Activated CD4-positive, alpha-beta T cell treated with anti-CD3 and anti-CD28 coated beads for 36 hours (primary cell): Measurements from ENCODE around the gene HCN3. TPM values are rescaled to one million over a fixed set of nuclear protein-coding genes. Genes with fewer than 3 reads are reported as not detected.
"Not testable (repeated sequence)": the region's sequence is repeated elsewhere in the genome, so short reads cannot be mapped to it uniquely, and the experiment has no call there.

ENCODE experiments used
- ATAC-seq: fragments of 200-7000 bp; cut with Tn5 transposase; one replicate; pipeline ENCODE4 v1.10.0; 2021; ENCODE audit warnings: mild to moderate bottlenecking, moderate library complexity
- CTCF ChIA-PET: fragments of 350-600 bp; sonication (Branson Sonifier 250); formaldehyde crosslinking; loops from one replicate; lab custom pipeline; 2021; ENCODE audit warnings: antibody characterized with exemption; lab: Charles Lee
- POLR2A ChIA-PET: fragments of 350-600 bp; sonication (Branson Sonifier 250); formaldehyde crosslinking; loops from one replicate; lab custom pipeline; 2021; ENCODE audit warnings: antibody characterized with exemption, inconsistent platforms; lab: Charles Lee
- DNase-seq: peaks from one replicate; pipeline ENCODE4 v3.0.0-alpha.2; 2020
- H3K27ac Mint-ChIP-seq: one replicate; pipeline ENCODE4 v1.8.0; 2021; ENCODE audit warnings: mixed read lengths
- H3K27me3 Mint-ChIP-seq: one replicate; pipeline ENCODE4 v1.8.0; 2021; ENCODE audit warnings: mixed read lengths
- H3K36me3 Mint-ChIP-seq: one replicate; pipeline ENCODE4 v1.8.0; 2021; ENCODE audit warnings: low read depth, mixed read lengths
- H3K4me1 Mint-ChIP-seq: one replicate; pipeline ENCODE4 v1.8.0; 2021; ENCODE audit warnings: mixed read lengths
- H3K4me3 Mint-ChIP-seq: one replicate; pipeline ENCODE4 v1.8.0; 2021; ENCODE audit warnings: mild to moderate bottlenecking, moderate library complexity, mixed read lengths
- H3K9me3 Mint-ChIP-seq: one replicate; pipeline ENCODE4 v1.8.0; 2021; ENCODE audit warnings: low read depth, mixed read lengths
- intact Hi-C, 2 experiments: fragments of 100-400 bp; cut with DNase I in 1 of 2; cut with micrococcal nuclease in 1 of 2; formaldehyde crosslinking; loops; one replicate each; pipeline versions ENCODE4 v1.14.2 to v1.15.1; 2022 to 2024; cut with DNase I, micrococcal nuclease
- total RNA-seq, 2 experiments: library from RNA; stranded (reverse); gene quantifications; one replicate each; pipeline ENCODE4 v1.2.3, GENCODE V29; 2021

HCN3 gene
- total RNA-seq, 2 experiments from 2014 or later: 1.9 to 2.3 TPM

DNA sequence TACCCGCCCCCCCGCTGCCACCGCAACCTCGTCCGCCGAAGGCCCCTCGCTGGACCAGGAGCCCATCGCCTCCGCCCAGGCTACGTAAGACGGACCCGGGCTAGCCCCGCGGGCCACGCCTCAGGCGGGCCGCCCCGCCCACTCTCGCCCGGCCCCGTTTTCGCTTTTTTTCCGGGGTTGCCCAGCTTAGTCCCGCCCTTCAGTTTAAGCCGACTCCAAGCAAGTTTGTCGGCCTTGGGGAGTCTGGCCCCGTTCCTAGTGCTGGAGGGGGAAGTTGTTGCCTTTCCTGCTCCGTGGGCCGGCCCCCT lies 46.4 kb downstream of the HCN3 start:
- Mint-ChIP-seq H3K36me3 (peaks cover 17% of the 10 kb centered on the region), H3K9me3 (no peaks in the 10 kb centered on the region), H3K4me3 (peak overlapping the region; percentile 76), H3K27me3 (no peaks in the 10 kb centered on the region), H3K27ac (peak overlapping the region; percentile 45), H3K4me1 (peaks cover 42% of the 10 kb centered on the region)
- intact Hi-C loops: loop anchor here (1.0 to 10.0 kb wide), 18 partner anchors 15 to 654 kb away; partner anchors contain the start of genes CLK2 (in 2 of the 2), FDPS (in 2 of the 2), HCN3 (in 2 of the 2) and MTX1 (in 2 of the 2)
- peak; percentile 56 for ATAC-seq
- ChIA-PET POLR2A (interaction anchor here (0.6 to 1.2 kb wide), 5 partner anchors 16 to 136 kb away, joined by 3 to 4 read pairs (median 3); partner anchors contain the start of gene CLK2), CTCF (interaction anchor here (0.5 to 6.1 kb wide), 18 partner anchors 9 to 653 kb away, joined by 3 to 79 read pairs (median 6); partner anchors contain the start of genes CLK2, ENTREP3, FDPS and MTX1)
- DNase-seq: peak; percentile 90

GRCh38 chr1:155324037-155324716 lies 46.9 kb downstream of the HCN3 start:
- POLR2A ChIA-PET: interaction anchor here (0.6 to 1.1 kb wide), 3 partner anchors 16 to 63 kb away, joined by 3 to 4 read pairs (median 4); no protein-coding TSS in a partner anchor
- intact Hi-C loops: loop anchor here (1.0 to 10.0 kb wide), 11 partner anchors 62 to 653 kb away; partner anchors contain the start of genes MTX1 (in 2 of the 2), ARHGEF2 (in 1 of the 2), DAP3 (in 1 of the 2) and ENTREP3 (in 1 of the 2)
- peak; percentile 81 for ATAC-seq
- no peaks in the 10 kb centered on the region for H3K9me3 Mint-ChIP-seq
- peak overlapping the region; percentile 76 for H3K4me3 Mint-ChIP-seq
- H3K27me3 Mint-ChIP-seq: no peaks in the 10 kb centered on the region
- peak; percentile 95 for DNase-seq
- H3K4me1 Mint-ChIP-seq: peaks cover 39% of the 10 kb centered on the region
- CTCF ChIA-PET: interaction anchor here (0.5 to 6.1 kb wide), 20 partner anchors 9 to 1095 kb away, joined by 3 to 79 read pairs (median 6); partner anchors contain the start of genes CLK2, ENTREP3, FDPS and MTX1
- H3K27ac Mint-ChIP-seq: peak overlapping the region; percentile 45
- H3K36me3 Mint-ChIP-seq: peaks cover 12% of the 10 kb centered on the region

DNA sequence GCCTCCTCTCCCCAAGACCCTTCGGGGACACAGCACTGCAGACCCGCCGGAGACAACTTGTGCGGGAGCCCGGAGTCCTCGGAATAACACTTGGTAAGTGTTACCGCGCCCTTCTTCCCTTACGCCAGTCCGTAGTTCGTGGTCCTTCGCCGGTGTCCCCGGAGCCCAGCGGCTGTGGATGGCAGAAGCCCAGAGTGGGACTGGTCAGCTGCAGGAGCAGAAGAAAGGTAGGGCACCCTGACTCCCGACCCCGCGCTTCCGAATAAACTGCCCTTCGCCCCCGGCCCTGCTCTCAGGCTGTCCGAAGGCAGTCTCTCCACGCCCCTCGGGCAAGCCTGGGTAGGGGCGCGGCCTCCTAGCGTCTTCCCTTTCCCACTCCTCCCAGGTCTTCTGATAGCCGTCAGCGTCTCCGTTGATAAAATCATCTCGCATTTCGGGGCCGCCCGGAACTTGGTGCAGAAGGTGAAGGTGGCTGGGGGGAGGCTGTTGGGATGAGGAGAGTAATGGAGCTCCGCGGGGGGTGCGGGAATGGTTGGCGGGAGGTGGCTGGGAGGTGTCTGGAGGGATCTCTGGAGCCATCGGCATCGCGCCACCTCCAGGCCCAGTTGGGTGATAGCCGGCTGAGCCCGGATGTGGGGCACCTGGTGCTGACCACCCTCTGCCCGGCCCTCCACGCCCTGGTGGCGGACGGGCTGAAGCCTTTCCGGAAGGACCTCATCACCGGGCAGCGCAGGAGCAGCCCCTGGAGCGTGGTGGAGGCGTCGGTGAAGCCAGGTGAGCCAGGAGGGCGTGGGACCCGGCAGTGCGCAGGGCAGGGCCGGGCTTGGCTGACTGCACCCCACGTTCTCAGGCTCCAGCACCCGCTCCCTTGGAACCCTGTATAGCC lies 47.7 kb downstream of the HCN3 start:
- peaks cover 33% of the 10 kb centered on the region for H3K4me1 Mint-ChIP-seq
- H3K27ac Mint-ChIP-seq: no peak overlapping the region
- H3K4me3 Mint-ChIP-seq: peak overlapping the region; percentile 76
- peaks cover 9% of the 10 kb centered on the region for H3K36me3 Mint-ChIP-seq
- no peak for ATAC-seq
- H3K27me3 Mint-ChIP-seq: no peaks in the 10 kb centered on the region
- H3K9me3 Mint-ChIP-seq: no peaks in the 10 kb centered on the region
- CTCF ChIA-PET: interaction anchor here (0.6 to 6.1 kb wide), 6 partner anchors 14 to 1094 kb away, joined by 3 to 79 read pairs (median 4); no protein-coding TSS in a partner anchor
- intact Hi-C loops: loop anchor here (1.0 to 10.0 kb wide), 11 partner anchors 63 to 652 kb away; partner anchors contain the start of genes MTX1 (in 2 of the 2), ARHGEF2 (in 1 of the 2), DAP3 (in 1 of the 2) and ENTREP3 (in 1 of the 2)
- POLR2A ChIA-PET: no interaction called here
- DNase-seq: peak; percentile 47

- ChIA-PET POLR2A (no interaction called here), CTCF (interaction anchor here (6.1 kb wide), 1 partner anchor 75 kb away, joined by 79 read pairs; no protein-coding TSS in a partner anchor)
- H3K36me3 Mint-ChIP-seq: peaks cover 10% of the 10 kb centered on the region
- intact Hi-C loops: loop anchor here in 1 of 2 experiments (10.0 kb wide), 1 partner anchor 269 kb away; no protein-coding TSS in a partner anchor
- DNase-seq (no peak), ATAC-seq (no peak)
- H3K9me3 Mint-ChIP-seq: no peaks in the 10 kb centered on the region
- peak overlapping the region; percentile 76 for H3K4me3 Mint-ChIP-seq
- H3K27ac Mint-ChIP-seq: no peak overlapping the region
- no peaks in the 10 kb centered on the region for H3K27me3 Mint-ChIP-seq
- H3K4me1 Mint-ChIP-seq: peaks cover 27% of the 10 kb centered on the region
Measured at GRCh38 chr1:155325603-155325893, 48.3 kb downstream of the HCN3 start.

DNA sequence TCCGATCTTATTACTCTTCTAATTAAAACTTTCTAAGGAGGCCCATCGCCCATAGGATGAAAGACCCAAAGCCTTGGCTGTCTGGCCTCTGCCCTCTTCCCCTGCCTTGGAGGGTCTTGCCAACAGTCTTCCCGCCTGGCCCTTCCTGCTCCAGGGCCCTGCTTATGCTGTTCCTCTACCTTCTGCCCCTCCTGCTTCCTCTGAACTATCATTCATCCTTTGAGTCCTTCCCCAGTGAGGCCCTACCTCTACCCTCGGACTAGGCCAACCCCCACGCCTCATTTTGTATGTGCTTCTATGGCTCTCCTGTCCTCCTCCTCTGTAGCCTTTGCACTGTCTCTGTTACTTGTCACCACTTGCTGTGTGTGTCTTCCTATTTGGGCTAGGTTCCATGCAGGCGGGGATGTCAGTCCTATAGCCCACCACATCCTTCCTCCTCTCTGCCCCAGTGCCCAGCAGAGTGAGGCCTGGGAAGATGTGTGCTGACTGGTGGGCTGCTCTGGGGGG lies 48.8 kb downstream of the HCN3 start:
- ATAC-seq: no peak
- Mint-ChIP-seq H3K4me3 (peak overlapping the region; percentile 76), H3K4me1 (peaks cover 23% of the 10 kb centered on the region), H3K36me3 (peaks cover 13% of the 10 kb centered on the region), H3K9me3 (no peaks in the 10 kb centered on the region), H3K27ac (no peak overlapping the region), H3K27me3 (no peaks in the 10 kb centered on the region)
- peak; percentile 6 for DNase-seq
- POLR2A ChIA-PET: no interaction called here
- CTCF ChIA-PET: interaction anchor here (1.0 kb wide), 1 partner anchor 75 kb away, joined by 3 read pairs; no protein-coding TSS in a partner anchor
- intact Hi-C loops: loop anchor here in 1 of 2 experiments (10.0 kb wide), 1 partner anchor 269 kb away; no protein-coding TSS in a partner anchor

DNA sequence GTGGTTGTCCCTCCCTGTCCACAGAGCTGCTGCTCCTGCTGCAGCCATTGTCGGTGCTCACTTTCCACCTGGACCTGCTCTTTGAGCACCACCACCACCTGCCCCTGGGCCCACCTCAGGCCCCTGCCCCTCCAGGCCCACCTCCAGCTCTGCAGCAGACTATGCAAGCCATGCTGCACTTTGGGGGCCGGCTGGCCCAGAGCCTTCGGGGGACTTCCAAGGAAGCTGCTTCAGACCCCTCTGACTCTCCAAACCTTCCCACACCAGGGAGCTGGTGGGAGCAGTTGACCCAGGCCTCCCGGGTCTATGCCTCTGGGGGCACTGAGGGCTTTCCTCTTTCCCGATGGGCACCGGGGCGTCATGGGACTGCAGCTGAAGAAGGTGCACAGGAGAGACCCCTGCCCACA lies 49.4 kb downstream of the HCN3 start:
- DNase-seq (no peak), ATAC-seq (no peak)
- peaks cover 14% of the 10 kb centered on the region for H3K36me3 Mint-ChIP-seq
- H3K9me3 Mint-ChIP-seq: no peaks in the 10 kb centered on the region
- ChIA-PET POLR2A (no interaction called here), CTCF (interaction anchor here (1.0 kb wide), 1 partner anchor 76 kb away, joined by 3 read pairs; no protein-coding TSS in a partner anchor)
- intact Hi-C loops: loop anchor here in 1 of 2 experiments (10.0 kb wide), 1 partner anchor 268 kb away; no protein-coding TSS in a partner anchor
- no peaks in the 10 kb centered on the region for H3K27me3 Mint-ChIP-seq
- H3K27ac Mint-ChIP-seq: no peak overlapping the region
- no peak overlapping the region for H3K4me3 Mint-ChIP-seq
- peaks cover 18% of the 10 kb centered on the region for H3K4me1 Mint-ChIP-seq

DNA sequence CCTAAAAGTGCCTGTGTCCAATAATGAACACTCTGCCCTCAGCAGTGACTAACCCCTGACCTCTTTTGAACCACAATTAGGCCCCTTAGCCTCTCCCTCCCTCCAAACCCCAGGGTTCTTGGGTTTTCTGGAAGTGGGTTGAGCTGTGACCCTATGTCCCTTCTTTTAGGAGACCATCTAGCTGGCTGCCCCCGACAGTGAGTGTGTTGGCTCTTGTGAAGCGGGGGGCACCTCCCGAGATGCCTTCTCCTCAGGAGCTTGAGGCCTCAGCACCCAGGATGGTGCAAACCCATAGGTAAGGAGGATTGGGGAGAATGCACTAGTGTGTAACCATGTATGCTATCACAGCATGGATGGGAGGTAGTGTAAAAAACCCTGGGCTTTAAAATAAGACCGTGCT lies 50.7 kb downstream of the HCN3 start:
- H3K27ac Mint-ChIP-seq: no peak overlapping the region
- H3K36me3 Mint-ChIP-seq: peaks cover 14% of the 10 kb centered on the region
- H3K4me1 Mint-ChIP-seq: peaks cover 8% of the 10 kb centered on the region
- DNase-seq (no peak), ATAC-seq (no peak)
- no peaks in the 10 kb centered on the region for H3K27me3 Mint-ChIP-seq
- no peaks in the 10 kb centered on the region for H3K9me3 Mint-ChIP-seq
- CTCF ChIA-PET: interaction anchor here (0.6 to 1.8 kb wide), 4 partner anchors 17 to 77 kb away, joined by 3 to 4 read pairs (median 4); partner anchors contain the start of gene HCN3
- H3K4me3 Mint-ChIP-seq: no peak overlapping the region
- intact Hi-C loops: loop anchor here in 1 of 2 experiments (10.0 kb wide), 1 partner anchor 267 kb away; no protein-coding TSS in a partner anchor
- POLR2A ChIA-PET: no interaction called here

DNA sequence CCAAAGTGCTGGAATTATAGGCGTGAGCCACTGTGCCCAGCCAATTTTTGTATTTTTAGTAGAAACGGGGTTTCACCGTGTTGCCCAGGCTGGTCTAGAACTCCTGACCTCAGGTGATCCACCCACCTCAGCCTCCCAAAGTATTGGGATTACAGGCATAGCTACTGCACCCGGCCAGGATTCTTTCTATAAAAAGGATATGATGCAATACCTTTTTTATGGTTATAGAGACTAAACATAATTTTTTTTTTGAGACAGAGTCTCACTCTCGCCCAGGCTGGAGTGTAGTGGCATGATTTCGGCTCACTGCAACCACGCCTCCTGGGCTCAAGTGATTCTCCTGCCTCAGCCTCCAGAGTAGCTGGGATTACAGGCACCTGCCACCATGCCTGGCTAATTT lies 51.6 kb downstream of the HCN3 start:
- ATAC-seq, H3K4me3 Mint-ChIP-seq, H3K9me3 Mint-ChIP-seq, POLR2A ChIA-PET, DNase-seq, H3K27me3 Mint-ChIP-seq, H3K4me1 Mint-ChIP-seq, H3K27ac Mint-ChIP-seq: not testable (repeated sequence)
- intact Hi-C loops: loop anchor here in 1 of 2 experiments (10.0 kb wide), 1 partner anchor 266 kb away; no protein-coding TSS in a partner anchor
- CTCF ChIA-PET: interaction anchor here (1.8 kb wide), 1 partner anchor 78 kb away, joined by 4 read pairs; no protein-coding TSS in a partner anchor
- peaks cover 16% of the 10 kb centered on the region for H3K36me3 Mint-ChIP-seq

DNA sequence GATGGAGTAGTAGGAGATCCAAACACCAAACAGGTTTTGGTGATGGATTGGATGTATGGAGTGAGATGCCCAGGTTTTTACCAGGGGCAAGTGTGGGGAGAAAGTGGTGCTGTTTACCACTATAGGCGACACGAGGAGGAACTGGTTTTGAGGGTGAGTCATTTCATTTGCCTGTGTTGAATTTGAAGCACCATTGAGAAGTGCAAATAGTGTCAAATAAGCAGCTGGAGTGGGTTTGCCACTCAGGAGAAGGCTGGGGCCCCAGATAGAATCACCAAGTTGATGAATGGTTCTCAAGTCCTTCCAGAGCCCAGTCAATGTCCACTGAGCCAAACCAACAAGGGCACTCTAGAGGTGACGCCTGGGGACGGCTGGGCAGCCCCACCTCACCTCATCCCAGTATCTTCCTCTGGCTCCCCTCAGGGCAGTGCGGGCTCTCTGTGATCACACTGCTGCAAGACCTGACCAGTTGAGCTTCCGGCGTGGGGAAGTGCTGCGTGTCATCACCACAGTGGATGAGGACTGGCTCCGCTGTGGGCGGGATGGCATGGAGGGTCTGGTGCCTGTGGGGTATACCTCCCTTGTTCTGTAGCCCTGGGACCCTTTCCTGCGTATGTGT lies 52.8 kb downstream of the HCN3 start:
- no peak overlapping the region for H3K4me3 Mint-ChIP-seq
- intact Hi-C loops: loop anchor here in 1 of 2 experiments (10.0 kb wide), 1 partner anchor 265 kb away; no protein-coding TSS in a partner anchor
- H3K27ac Mint-ChIP-seq: no peak overlapping the region
- POLR2A ChIA-PET: no interaction called here
- ATAC-seq (no peak), DNase-seq (no peak)
- CTCF ChIA-PET: no interaction called here
- H3K36me3 Mint-ChIP-seq: peaks cover 19% of the 10 kb centered on the region
- no peaks in the 10 kb centered on the region for H3K27me3 Mint-ChIP-seq
- H3K9me3 Mint-ChIP-seq: no peaks in the 10 kb centered on the region
- peaks cover 8% of the 10 kb centered on the region for H3K4me1 Mint-ChIP-seq

DNA sequence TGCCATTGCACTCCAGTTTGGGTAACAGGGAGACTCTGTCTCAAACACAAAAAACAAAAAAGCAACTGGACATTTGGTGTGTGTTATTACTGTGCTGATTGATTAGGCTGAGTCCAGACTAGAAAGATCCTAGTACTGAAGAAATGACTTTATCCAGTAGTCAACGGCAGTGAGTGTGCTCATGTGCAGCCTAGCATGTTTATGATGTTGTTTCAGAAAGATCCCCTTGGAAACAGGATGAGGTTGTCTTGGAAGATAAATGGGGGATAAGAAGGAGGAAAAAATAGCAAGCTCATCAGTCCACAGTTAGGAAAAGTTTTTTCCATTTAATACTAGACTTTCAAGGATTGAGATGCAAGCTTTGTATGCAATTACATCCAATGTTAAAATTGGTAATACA lies 57.7 kb downstream of the HCN3 start:
- peaks cover 6% of the 10 kb centered on the region for H3K4me1 Mint-ChIP-seq
- no peak for DNase-seq
- no peak overlapping the region for H3K27ac Mint-ChIP-seq
- no peaks in the 10 kb centered on the region for H3K9me3 Mint-ChIP-seq
- ChIA-PET POLR2A (no interaction called here), CTCF (interaction anchor here (0.7 to 2.4 kb wide), 4 partner anchors 14 to 206 kb away, joined by 3 to 9 read pairs (median 3); no protein-coding TSS in a partner anchor)
- intact Hi-C loops: no loop called here
- H3K27me3 Mint-ChIP-seq: no peaks in the 10 kb centered on the region
- no peak for ATAC-seq
- H3K4me3 Mint-ChIP-seq: no peak overlapping the region
- peaks cover 40% of the 10 kb centered on the region for H3K36me3 Mint-ChIP-seq
